Measurements from ENCODE around the gene CAMK2A.

CAMK2A gene

DNA sequence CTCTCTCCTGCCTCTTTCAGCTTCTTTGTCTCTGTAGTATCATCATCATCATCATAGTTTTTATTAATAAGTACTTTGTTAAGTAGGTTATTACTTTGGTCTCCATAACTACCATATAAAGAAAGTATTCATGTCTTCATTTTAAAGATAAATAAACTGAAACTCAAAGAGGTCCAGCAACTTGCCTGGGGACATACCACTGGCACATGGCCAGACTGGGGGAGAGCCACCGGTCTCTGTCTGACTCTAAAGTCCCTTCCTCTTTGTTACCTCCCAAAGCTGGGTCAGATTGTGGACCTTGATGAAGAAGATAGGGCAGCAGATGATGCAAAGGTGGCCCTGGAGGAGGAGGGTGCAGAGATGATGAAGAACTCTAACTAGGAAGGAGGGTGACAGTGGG is 114.5 kb downstream of the CAMK2A start:
- no peaks in the 10 kb centered on the region for H3K9me3 ChIP-seq (replicated peaks; ENCODE audit: low read length)
- peaks cover under 1% of the 10 kb centered on the region for H3K4me1 ChIP-seq (ENCODE audit: control insufficient read depth, insufficient read depth, low read length)
- peaks cover 25% of the 10 kb centered on the region for H3K27me3 ChIP-seq (ENCODE audit: control insufficient read depth, insufficient read depth, low read length)
- no peak overlapping the region for H3K9ac ChIP-seq (ENCODE audit: low read depth, low read length)
- no peak overlapping the region for H3K4me2 ChIP-seq (ENCODE audit: low read length)
- no peaks in the 10 kb centered on the region for H3K36me3 ChIP-seq (ENCODE audit: insufficient read depth, low read length)
- no peak overlapping the region for H3K4me3 ChIP-seq (ENCODE audit: low read length)

- H3K9me3 ChIP-seq (replicated peaks; ENCODE audit: low read length): no peaks in the 10 kb centered on the region
- no peak overlapping the region for H3K4me3 ChIP-seq (ENCODE audit: low read length)
- no peak overlapping the region for H3K4me2 ChIP-seq (ENCODE audit: low read length)
- H3K9ac ChIP-seq (ENCODE audit: low read depth, low read length): no peak overlapping the region
- H3K4me1 ChIP-seq (ENCODE audit: control insufficient read depth, insufficient read depth, low read length): no peaks in the 10 kb centered on the region
- peaks cover 33% of the 10 kb centered on the region for H3K27me3 ChIP-seq (ENCODE audit: control insufficient read depth, insufficient read depth, low read length)
- H3K36me3 ChIP-seq (ENCODE audit: insufficient read depth, low read length): no peaks in the 10 kb centered on the region
These were observed 115.3 kb downstream of the CAMK2A start for GRCh38 chr5:150174285-150174684.

GRCh38 chr5:150173161-150173560 is 116.4 kb downstream of the CAMK2A start:
- Histone ChIP-seq H3K4me1 (ENCODE audit: control insufficient read depth, insufficient read depth, low read length) (no peaks in the 10 kb centered on the region), H3K9me3 (replicated peaks; ENCODE audit: low read length) (no peaks in the 10 kb centered on the region), H3K9ac (ENCODE audit: low read depth, low read length) (no peak overlapping the region), H3K27me3 (ENCODE audit: control insufficient read depth, insufficient read depth, low read length) (peaks cover 42% of the 10 kb centered on the region), H3K36me3 (ENCODE audit: insufficient read depth, low read length) (no peaks in the 10 kb centered on the region), H3K4me3 (ENCODE audit: low read length) (no peak overlapping the region), H3K4me2 (ENCODE audit: low read length) (no peak overlapping the region)

DNA sequence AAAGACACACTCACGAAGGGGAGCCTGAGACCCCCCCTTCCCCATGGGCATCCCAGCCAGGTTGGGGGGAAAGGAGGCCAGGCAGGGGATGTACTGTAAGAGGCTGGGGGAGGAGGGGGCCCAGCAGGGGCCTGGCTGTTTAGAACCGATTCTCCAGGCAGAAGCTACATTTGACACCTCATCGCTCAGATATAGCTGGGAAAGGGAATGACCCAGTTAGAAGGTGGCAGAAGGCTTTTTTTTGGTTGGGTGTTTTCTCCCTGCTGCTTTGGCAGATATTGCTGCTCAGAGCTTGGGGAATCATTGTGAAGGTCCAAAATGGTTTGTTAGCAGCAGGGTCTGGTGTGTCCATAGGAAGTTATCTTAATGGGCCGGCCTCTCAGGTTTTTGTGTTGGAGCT is 117.0 kb downstream of the CAMK2A start:
- Histone ChIP-seq H3K36me3 (ENCODE audit: insufficient read depth, low read length) (no peaks in the 10 kb centered on the region), H3K4me3 (ENCODE audit: low read length) (no peak overlapping the region), H3K4me1 (ENCODE audit: control insufficient read depth, insufficient read depth, low read length) (no peaks in the 10 kb centered on the region), H3K9ac (ENCODE audit: low read depth, low read length) (no peak overlapping the region), H3K4me2 (ENCODE audit: low read length) (no peak overlapping the region), H3K9me3 (replicated peaks; ENCODE audit: low read length) (no peaks in the 10 kb centered on the region), H3K27me3 (ENCODE audit: control insufficient read depth, insufficient read depth, low read length) (peaks cover 42% of the 10 kb centered on the region)

DNA sequence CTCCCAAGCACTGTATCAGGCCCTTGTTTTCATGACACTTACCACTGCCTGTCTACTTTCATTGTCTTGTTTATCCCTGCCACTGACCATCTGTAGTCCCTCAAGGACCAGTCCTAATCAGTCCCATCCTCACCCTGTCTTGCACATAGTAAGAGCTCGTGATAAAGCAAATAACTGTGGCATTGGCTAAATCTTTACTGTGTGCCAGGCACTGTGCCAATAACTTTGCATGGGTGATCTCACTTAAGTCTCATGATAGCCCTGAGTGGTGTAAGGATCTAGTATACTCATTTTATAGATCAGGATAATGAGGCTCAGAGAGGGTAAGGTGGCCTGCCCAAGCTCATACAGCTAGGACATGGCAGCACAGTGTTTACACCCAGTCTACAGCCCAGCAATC is 117.4 kb downstream of the CAMK2A start:
- peaks cover 42% of the 10 kb centered on the region for H3K27me3 ChIP-seq (ENCODE audit: control insufficient read depth, insufficient read depth, low read length)
- H3K4me3 ChIP-seq (ENCODE audit: low read length): no peak overlapping the region
- H3K4me2 ChIP-seq (ENCODE audit: low read length): no peak overlapping the region
- H3K9ac ChIP-seq (ENCODE audit: low read depth, low read length): no peak overlapping the region
- no peaks in the 10 kb centered on the region for H3K4me1 ChIP-seq (ENCODE audit: control insufficient read depth, insufficient read depth, low read length)
- no peaks in the 10 kb centered on the region for H3K36me3 ChIP-seq (ENCODE audit: insufficient read depth, low read length)
- H3K9me3 ChIP-seq (replicated peaks; ENCODE audit: low read length): no peaks in the 10 kb centered on the region

Data from skeletal muscle satellite cell (primary cell).